ENCODE results near the gene CCDC33.

DNA sequence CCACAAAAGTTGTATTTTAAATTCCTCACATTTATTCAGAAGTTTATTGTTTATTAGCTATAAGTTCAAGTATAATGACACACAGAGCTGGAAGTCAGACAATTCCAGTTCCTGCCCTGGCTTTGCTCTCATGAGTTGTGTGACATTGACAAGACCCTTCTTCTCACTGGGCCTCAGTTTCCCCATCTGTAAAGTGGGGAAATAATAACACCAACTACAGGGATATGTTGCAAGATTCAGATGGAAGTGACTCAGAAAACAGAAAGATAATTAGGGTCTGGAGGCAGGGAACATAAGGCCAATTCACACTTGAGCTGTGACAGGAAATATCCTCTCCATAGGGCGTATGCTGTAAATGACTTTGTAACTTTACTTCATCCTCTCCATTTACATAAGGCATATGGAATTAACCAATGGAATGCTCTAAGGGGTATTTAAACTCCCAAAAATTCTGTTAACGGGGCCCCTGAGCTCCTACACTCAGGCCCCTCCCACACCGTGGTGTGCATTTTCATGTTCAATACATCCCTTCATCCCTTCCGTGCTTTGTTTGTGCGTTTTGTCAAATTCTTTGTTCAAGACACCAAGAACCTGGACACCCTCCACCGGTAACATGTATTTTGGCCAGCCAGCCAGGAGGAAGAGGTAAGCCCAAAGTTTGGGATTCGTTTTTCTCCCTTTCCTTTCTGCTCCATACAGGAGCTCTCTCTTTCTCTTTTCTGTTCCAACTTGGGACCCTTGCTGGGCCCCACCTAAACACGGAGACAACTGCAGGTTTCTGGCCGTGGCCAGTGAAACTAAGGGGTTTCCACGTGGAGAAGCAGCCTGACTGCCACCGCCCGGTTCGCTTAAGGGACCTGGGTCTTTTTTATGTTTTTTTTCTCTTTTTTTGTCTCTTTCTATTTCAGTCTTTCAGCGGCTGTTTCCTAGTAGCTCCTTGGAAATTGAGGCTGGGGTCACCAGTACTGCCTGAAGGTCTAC lies 114.5 kb downstream of the CCDC33 start:
- TF ChIP-seq, protein P1, sequence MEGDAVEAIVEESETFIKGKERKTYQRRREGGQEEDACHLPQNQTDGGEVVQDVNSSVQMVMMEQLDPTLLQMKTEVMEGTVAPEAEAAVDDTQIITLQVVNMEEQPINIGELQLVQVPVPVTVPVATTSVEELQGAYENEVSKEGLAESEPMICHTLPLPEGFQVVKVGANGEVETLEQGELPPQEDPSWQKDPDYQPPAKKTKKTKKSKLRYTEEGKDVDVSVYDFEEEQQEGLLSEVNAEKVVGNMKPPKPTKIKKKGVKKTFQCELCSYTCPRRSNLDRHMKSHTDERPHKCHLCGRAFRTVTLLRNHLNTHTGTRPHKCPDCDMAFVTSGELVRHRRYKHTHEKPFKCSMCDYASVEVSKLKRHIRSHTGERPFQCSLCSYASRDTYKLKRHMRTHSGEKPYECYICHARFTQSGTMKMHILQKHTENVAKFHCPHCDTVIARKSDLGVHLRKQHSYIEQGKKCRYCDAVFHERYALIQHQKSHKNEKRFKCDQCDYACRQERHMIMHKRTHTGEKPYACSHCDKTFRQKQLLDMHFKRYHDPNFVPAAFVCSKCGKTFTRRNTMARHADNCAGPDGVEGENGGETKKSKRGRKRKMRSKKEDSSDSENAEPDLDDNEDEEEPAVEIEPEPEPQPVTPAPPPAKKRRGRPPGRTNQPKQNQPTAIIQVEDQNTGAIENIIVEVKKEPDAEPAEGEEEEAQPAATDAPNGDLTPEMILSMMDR (IDR thresholded peaks at IDR 0.05 in 8 of 11, conservative IDR thresholded peaks at IDR 0.05 in 3 of 11), result no peak
- no peak for TF ChIP-seq POLR2A (IDR thresholded peaks at IDR 0.05)
- TF ChIP-seq POLR2AphosphoS5 (IDR thresholded peaks at IDR 0.05), result no peak

Data from spleen (tissue), 7 donors.